ENCODE results near the gene GAN.

GAN gene

GRCh38 chr16:81349608-81350305 is 35.0 kb downstream of the GAN start:
- no peak for DNase-seq (ENCODE audit: extremely low read depth, low read depth)
- TF ChIP-seq CTCF (IDR thresholded peaks at IDR 0.05; ENCODE audit: low read depth, low read length, missing control alignments) = no peak
- H3K4me3 ChIP-seq (replicated peaks; ENCODE audit: low read depth, low read length) = no peak overlapping the region

GRCh38 chr16:81350306-81350615 is 35.5 kb downstream of the GAN start:
- no peak for DNase-seq (ENCODE audit: extremely low read depth, low read depth)
- no peak overlapping the region for H3K4me3 ChIP-seq (replicated peaks; ENCODE audit: low read depth, low read length)
- TF ChIP-seq CTCF (IDR thresholded peaks at IDR 0.05; ENCODE audit: low read depth, low read length, missing control alignments) = no peak

GRCh38 chr16:81353895-81354294 is 39.1 kb downstream of the GAN start:
- TF ChIP-seq CTCF (IDR thresholded peaks at IDR 0.05; ENCODE audit: low read depth, low read length, missing control alignments) = no peak
- no peak overlapping the region for H3K4me3 ChIP-seq (replicated peaks; ENCODE audit: low read depth, low read length)
- DNase-seq (ENCODE audit: extremely low read depth, low read depth) = no peak

- no peak for TF ChIP-seq CTCF (IDR thresholded peaks at IDR 0.05; ENCODE audit: low read depth, low read length, missing control alignments)
- H3K4me3 ChIP-seq (replicated peaks; ENCODE audit: low read depth, low read length) = no peak overlapping the region
- DNase-seq (ENCODE audit: extremely low read depth, low read depth) = no peak
Observed at GRCh38 chr16:81357711-81358260, 43.0 kb downstream of the GAN start.

- no peak for DNase-seq (ENCODE audit: extremely low read depth, low read depth)
- no peak for TF ChIP-seq CTCF (IDR thresholded peaks at IDR 0.05; ENCODE audit: low read depth, low read length, missing control alignments)
Observed at GRCh38 chr16:81358860-81359259, 44.1 kb downstream of the GAN start.

GRCh38 chr16:81360135-81360534 is 45.4 kb downstream of the GAN start:
- DNase-seq (ENCODE audit: extremely low read depth, low read depth) = no peak
- H3K4me3 ChIP-seq (replicated peaks; ENCODE audit: low read depth, low read length) = no peak overlapping the region
- no peak for TF ChIP-seq CTCF (IDR thresholded peaks at IDR 0.05; ENCODE audit: low read depth, low read length, missing control alignments)

More at GRCh38 chr16:81358860-81359259, 44.1 kb downstream of the GAN start:
- H3K4me3 ChIP-seq (replicated peaks; ENCODE audit: low read depth, low read length) = no peak overlapping the region

- no peak for TF ChIP-seq CTCF (IDR thresholded peaks at IDR 0.05; ENCODE audit: low read depth, low read length, missing control alignments)
- DNase-seq (ENCODE audit: extremely low read depth, low read depth) = no peak
Observed at GRCh38 chr16:81365731-81366130, 51.0 kb downstream of the GAN start.

More at GRCh38 chr16:81365731-81366130, 51.0 kb downstream of the GAN start:
- no peak overlapping the region for H3K4me3 ChIP-seq (replicated peaks; ENCODE audit: low read depth, low read length)
